Measurements from ENCODE around the gene BBLN.
"Not testable (repeated sequence)": the region's sequence is repeated elsewhere in the genome, so short reads cannot be mapped to it uniquely, and the experiment has no call there.

Gene BBLN, protein sequence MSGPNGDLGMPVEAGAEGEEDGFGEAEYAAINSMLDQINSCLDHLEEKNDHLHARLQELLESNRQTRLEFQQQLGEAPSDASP

DNA sequence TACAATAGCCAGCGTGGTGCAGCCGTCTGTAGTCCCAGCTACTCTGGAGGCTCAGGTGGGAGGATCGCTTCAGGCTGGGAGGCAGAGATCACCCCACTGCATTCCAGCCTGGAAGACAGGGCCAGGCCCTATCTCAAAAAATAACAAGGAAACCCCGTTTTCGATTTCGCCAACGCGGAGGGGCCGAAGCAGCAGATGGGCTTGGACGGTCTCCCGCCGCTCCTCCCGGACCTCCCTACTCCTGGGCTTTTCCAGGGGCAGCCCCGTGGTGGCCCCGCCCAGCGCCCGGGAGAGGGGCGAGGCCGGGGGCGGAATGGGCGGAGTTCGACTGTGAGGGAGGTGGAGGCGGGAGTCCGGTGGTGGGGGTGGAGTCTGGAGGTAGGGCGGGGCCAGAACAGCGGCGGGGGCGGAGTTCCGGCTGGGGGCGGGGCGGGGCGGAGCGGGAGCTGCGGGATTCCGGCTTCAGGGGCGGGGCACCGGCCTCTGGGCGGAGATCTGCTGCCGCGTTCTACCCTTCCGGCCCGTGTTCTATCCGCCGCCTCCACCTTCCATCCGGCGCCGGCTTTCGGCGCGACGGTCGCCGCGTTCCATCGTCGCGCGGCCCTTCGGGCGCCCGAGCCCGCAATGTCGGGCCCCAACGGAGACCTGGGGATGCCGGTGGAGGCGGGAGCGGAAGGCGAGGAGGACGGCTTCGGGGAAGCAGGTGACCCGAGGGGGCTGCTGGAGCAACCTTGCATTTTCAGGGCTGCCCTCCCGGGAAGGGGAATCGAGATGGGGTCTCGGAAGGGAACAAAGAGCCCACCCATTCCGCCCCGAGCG lies at the start of gene BBLN:
Gene BBLN, plus strand, starts transcription at position 482 of the 819 bp plus-strand sequence. Its CDS starts 143 bp downstream, at position 625.
- DNase-seq (ENCODE audit: low read depth in 3 of 3) = peak; percentile 88 to 97 (median 89)

GRCh38 chr9:128111726-128112125 lies 48.3 kb upstream of the BBLN start:
- DNase-seq (ENCODE audit: low read depth in 3 of 3) = not testable (repeated sequence)

- no peak for DNase-seq (ENCODE audit: low read depth in 3 of 3)
Observed at GRCh38 chr9:128113526-128114325, 46.3 kb upstream of the BBLN start.

DNA sequence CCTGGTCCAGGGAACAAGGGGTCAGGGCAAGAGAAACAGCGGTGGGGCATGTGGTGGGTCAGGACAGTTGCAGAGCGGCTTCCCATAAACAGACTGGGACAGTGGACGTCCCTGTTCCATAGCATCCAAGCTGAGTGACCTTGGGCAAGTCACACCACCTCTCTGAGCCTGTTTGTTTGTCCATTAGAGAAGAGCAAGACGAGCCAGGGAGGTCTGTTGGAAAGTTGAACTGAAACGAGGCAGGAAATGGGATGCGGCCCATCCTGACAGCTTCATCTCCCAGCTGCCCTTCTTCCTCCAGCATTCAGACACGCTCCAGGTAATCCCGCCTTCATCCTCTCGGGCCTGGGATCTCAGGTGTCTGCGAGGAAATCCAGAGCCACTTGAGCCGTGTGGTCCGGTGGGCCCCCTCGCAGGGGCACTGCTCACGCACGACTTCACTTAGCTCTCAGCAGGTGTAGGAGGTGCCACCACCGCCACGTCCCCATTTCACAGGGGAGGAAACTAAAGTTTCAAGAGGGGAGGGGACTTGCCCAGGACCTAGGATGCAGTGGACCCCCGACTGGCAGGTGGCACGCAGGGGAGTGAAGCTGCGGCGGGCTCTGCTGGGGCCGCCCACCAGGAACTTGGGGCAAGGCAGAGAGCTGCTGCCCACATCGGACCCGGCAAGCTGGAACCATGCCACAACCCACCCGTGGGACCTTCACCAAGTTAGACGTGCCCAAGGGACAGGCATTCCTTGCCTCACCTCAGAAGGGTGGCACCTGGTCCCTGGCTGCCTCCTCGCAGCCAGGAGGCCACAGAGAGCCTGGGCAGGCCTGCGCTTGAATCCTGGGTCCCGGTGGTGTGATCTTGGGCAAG lies 45.5 kb upstream of the BBLN start:
- no peak for DNase-seq (ENCODE audit: low read depth in 3 of 3)

DNA sequence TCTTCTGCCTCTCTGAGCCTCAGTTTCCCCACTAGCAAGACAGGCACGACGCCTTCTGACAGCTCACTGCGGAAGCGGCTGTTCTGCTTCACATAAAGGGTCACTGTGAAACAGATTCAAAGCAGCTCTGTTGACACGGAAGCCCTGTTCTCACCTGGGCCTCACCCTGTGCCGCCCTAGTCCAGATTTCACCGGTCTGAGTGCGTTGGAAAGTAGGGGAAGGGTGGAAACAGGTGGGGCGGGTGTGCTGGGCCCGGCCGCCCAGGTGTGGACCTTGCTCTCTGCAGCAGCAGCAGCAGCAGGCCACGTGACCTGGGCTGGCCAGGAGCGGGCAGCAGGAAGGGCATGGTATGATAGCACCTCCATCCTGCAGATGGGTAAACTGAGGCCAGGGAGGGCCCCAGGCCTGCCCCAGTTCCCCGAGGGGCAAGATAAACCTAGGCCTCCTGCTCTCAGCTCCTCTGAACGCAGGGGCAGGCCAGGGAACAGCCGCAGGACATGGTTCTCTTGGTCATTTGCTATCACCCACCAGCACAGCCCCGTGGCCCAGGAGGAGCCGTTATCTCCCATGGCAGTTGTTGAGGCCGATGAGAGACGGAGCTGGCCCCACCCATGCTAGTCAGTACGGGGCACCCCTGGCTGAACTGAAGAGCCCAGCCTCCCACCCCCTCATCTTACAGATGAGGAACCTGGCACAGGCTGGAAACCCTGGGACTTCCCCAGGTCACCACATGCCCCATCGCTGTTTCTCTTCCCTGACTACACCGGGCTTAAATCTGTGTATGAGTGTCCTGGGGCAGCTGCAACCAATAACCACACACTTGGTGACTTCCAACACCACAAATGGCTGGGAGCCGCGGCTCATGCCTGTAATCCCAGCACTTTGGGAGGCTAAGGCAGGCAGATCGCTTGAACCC lies 44.6 kb upstream of the BBLN start:
- no peak for DNase-seq (ENCODE audit: low read depth in 3 of 3)

DNA sequence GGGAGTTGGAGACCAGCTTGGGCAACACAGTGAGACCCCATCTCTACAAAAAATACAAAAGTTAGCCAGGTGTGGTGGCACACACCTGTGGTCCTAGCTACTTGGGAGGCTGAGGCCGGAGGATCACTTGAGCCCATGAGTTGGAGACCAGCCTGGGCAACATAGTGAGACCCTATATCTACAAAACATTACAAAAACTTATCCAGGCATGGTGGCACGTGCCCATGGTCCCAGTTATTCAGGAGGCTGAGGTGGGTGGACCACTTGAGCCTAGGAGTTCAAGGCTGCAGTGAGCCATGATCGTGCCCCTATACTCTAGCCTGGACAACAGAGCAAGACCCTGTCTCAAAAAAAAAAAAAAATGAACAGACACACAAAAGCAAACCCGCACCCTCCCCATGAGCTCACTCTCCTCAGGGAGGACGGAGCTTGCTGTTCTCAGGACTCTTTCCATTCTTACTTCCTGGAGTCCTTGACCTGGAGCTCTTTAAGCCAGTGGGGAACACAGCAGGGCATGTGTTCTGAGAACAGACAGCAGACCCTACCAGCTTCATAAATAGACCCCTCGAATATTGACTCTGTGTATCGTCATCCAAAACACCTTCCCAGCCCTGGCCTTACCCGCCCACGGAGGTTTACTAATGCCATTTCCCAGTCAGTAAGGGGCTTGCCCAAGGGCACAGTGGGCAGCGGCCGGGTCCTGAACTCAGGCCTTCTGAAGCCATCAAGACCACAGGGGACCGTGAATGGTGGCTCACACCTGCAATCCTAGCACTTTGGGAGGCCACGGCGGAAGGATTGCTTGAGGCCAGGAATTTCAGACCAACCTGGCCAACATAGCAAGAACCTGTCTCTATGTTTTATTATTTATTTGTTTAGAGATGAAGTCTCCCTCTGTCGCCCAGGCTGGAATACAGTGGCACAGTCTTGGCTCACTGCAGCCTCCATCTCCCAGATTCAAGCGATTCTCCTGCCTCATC lies 43.7 kb upstream of the BBLN start:
- no peak for DNase-seq (ENCODE audit: low read depth in 3 of 3)

DNA sequence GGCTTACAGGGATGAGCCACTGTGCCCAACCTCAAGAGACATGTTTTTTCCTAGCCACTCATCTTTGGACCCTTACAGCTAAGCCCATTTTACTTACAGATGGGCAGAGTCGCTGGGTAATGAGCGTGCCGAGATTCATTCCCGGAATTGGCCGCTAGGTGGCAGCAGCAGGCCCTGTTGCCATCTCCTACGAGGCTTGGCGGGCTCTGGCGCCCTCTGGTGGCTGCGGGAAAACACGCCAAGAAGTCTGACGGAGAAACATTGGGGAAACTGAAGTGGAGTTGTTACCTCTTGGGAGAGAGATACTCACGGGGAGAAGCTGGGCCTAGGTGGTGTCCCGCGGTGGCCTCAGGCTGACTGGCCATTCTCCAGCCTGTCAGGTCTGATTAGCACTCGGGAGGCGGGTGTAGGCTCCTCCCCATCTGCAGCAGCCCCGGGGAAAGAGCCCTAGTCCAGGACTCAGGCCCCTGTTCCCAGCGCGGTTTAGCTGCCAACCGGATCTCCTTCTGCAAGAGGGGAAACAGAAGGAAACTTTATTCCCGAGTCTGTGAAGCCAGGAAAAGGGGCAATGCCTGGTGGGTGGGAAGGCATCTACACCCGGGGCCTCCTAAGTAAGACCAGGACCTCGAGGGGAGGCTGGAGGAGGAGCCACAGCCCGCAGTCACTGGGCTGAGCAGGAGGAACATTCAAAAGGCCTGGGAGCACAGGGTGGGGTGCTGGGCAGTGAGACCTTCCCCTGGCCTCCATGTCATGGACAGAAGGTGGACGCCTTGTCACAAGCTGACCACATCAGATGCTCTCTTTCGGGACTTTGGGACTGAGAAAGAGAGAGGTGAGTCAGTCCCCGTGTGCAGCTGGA lies 42.2 kb upstream of the BBLN start:
- DNase-seq (ENCODE audit: low read depth in 3 of 3) = peak; percentile 87 to 99 (median 97)

DNA sequence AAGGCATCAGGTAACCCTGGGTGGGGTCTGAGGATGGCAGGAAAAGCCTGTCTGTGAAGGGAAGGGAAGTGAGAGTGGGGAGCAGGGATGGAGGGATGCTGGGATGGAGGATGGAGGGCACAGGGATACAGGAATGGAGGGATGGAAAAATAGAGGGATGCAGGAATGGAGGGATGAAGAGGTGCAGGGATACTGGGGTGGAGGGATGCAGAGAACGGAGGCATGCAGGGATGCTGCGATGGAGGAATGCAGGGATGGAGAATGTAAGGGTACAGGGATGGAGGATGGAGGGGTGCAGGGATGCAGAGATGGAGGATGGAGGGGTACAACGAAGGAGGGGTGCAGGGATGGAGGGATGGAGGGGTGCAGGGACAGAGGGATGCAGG lies 41.6 kb upstream of the BBLN start:
- no peak for DNase-seq (ENCODE audit: low read depth in 3 of 3)

GRCh38 chr9:128118971-128119665 lies 40.9 kb upstream of the BBLN start:
- no peak for DNase-seq (ENCODE audit: low read depth in 3 of 3)

DNA sequence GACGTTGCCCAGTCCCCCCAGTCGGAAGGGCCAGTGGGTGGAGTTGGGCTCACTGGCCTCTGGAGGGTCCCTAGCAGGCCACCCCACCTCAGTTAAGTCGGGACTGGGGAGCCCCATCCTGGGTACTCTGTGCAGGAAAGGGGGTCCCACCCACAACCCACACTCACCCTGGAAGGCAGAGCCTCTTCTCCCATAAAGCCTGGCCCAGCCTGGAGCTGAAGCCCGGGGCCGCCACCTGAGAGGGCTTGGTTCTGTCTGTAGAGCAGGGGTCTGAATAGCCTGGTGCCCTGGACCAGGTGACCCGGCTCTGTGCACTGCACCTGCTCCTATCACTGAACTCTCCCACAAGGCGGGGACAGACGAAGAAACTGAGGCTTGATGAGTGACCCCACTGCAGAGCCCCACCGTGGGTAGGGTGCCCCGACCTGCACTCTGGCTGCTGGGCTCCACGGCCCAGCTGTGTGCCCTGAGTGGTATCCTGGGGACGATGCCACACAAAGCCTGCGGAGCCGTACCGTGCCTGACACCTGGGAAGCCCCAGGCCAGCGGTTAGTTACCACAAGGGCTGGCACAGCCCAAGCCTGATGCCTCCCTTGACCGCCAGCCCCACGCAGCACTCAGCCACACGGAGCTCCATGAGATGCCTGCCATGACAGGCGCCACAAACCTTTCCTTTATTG lies 39.9 kb upstream of the BBLN start:
- DNase-seq (ENCODE audit: low read depth in 3 of 3) = no peak

DNA sequence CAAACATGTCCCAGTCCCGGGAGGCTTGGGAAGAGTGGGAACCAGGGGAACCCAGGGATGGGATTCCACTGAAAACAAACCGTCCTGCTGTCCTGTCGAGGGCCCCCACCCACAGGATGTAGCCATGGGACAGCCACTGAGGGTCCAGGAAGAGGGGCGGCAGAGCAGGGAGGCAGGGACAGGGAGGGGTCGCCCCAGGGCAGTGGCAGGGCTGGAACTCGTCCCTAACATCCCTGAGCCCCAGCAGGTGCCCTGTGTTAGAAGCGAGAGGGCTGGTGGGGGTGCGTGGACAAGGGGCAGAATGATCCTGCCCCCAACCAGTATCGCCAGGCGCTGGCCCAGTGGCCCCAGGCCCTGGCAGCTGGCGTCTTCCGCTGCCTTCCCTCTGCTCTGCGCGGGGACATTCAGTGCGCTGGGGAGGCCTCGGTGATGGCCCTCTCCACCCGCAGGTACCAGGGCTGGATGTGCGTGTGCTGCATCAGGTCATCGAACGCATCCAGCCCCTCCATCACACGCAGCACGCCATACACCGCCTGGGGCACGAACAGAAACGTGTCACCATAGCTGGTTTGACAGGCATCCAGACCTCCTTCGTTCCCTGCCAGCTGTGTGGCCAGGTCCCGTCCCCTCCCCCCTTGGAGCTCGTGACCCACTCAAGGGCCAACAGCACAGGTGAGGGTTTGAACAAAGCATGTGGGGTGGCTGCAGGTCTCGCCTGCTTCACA lies 39.2 kb upstream of the BBLN start:
- DNase-seq (ENCODE audit: low read depth in 3 of 3) = no peak

GRCh38 chr9:128121466-128121810 lies 38.6 kb upstream of the BBLN start:
- DNase-seq (ENCODE audit: low read depth in 3 of 3) = no peak

DNA sequence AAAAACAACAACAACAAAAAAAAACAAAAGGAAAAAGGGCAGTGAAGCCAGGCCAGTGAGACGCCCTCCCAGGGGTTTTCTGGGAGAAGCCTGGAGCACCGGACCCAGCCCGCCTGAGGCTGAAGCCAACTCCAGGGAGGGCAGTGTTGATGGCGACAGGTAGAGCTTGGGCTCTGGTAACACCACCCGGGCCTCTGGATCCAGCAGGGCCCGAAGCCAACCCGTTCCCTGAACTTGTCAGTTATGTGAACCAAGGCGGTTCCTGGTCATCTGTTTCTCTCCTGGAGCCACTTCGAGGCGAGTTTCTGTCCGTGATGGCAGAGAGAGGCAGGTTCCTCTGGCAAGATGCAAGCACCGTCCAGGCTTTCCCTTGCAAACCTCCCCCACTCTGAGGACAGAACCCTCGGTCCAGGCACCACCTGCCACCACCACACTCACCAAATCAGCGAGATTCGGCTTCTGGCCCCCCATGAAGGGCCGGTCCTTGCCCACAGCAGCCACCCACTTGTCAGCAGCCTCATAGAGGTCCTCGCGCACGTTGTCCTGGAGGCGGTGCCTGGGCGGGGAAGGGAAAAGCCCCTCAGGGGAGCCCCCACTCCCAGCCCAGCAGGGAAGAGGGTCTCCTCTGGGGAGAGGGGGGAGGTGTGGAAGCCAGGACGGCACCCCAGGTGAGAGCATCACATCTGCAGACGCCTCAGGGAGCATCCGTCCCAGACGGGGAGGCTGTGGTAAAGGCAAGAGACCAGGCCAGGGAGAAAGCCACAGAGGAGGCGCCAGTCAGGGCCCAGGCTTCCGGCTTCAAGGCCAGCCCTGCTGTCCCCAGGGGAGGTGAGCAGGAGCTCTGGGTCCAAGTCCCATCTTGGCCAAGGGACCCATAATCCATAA lies 37.9 kb upstream of the BBLN start:
- DNase-seq (ENCODE audit: low read depth in 3 of 3) = no peak

DNA sequence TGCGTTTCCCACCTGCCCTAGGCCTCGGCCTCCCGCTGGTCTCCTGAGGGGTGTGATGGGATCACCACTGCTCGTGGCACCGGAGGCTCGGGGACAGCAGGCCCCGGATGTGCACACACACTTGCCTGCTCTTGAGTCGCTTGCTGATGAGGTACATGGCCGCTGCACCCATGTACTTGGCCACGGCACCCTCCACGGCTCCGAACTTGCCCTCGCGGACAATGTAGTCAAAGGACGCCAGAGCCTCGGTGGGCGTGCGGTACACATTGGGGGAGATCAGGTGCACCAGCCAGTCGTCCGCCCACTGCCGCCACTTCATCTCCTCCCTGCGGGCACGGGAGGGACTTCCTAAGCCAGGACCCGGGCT lies 37.3 kb upstream of the BBLN start:
- DNase-seq (ENCODE audit: low read depth in 3 of 3) = no peak

GRCh38 chr9:128123451-128124080 lies 36.5 kb upstream of the BBLN start:
- DNase-seq (ENCODE audit: low read depth in 3 of 3) = no peak

All from stimulated activated CD4-positive, alpha-beta T cell treated with anti-CD3 and anti-CD28 coated beads, TNF-alpha, amount 100 ng/mL, for 48 hours (primary cell).